ENCODE results near the gene PDXK. TPM values are rescaled to one million over a fixed set of nuclear protein-coding genes. Genes with fewer than 3 reads are reported as not detected.

Gene PDXK
- total and polyA plus RNA-seq, 2 of the 8 experiments (the other 6 are each of a cell fraction or from before 2014, with no cell fraction given), result 78.0 to 112 TPM

DNA sequence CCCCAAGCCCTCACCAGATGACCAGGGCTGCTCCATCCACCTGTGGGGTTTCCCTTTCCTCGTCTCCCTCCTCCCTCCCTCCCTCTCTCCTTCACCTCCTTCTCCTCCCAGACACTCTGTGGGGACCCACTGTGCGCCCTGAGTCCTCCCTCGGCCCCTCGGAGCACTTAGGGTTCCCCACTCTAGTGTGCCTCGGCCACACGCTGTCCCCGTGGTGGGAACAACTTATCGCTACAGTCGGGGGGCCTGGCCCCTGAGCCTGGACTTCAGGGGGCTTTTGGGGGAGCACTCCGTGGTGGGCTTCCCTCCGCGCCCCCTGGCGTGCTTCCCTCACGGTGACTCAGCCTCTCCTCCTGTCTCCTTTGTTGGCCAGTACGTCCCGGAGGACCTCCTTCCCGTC is 29.7 kb downstream of the PDXK start (continued):
- TF ChIP-seq, protein P1, sequence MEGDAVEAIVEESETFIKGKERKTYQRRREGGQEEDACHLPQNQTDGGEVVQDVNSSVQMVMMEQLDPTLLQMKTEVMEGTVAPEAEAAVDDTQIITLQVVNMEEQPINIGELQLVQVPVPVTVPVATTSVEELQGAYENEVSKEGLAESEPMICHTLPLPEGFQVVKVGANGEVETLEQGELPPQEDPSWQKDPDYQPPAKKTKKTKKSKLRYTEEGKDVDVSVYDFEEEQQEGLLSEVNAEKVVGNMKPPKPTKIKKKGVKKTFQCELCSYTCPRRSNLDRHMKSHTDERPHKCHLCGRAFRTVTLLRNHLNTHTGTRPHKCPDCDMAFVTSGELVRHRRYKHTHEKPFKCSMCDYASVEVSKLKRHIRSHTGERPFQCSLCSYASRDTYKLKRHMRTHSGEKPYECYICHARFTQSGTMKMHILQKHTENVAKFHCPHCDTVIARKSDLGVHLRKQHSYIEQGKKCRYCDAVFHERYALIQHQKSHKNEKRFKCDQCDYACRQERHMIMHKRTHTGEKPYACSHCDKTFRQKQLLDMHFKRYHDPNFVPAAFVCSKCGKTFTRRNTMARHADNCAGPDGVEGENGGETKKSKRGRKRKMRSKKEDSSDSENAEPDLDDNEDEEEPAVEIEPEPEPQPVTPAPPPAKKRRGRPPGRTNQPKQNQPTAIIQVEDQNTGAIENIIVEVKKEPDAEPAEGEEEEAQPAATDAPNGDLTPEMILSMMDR (IDR thresholded peaks at IDR 0.05; ENCODE audit: control extremely low read depth in 1 of 3, insufficient read depth in 1 of 3, low read depth in 1 of 3, low read length in 3 of 3), result no peak
- TF ChIP-seq, protein P2, sequence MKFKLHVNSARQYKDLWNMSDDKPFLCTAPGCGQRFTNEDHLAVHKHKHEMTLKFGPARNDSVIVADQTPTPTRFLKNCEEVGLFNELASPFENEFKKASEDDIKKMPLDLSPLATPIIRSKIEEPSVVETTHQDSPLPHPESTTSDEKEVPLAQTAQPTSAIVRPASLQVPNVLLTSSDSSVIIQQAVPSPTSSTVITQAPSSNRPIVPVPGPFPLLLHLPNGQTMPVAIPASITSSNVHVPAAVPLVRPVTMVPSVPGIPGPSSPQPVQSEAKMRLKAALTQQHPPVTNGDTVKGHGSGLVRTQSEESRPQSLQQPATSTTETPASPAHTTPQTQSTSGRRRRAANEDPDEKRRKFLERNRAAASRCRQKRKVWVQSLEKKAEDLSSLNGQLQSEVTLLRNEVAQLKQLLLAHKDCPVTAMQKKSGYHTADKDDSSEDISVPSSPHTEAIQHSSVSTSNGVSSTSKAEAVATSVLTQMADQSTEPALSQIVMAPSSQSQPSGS (IDR thresholded peaks at IDR 0.05; ENCODE audit: low read length), result no peak
- TF ChIP-seq HDAC2 (IDR thresholded peaks at IDR 0.05; ENCODE audit: borderline replicate concordance in 1 of 2, low read depth in 2 of 2, low read length in 2 of 2), result no peak
- no peak for TF ChIP-seq EGR1 (IDR thresholded peaks at IDR 0.05; ENCODE audit: borderline replicate concordance, low read depth, low read length)
- TF ChIP-seq POU5F1 (IDR thresholded peaks at IDR 0.05; ENCODE audit: low read depth, low read length), result no peak

Data from H1 (cell line).